ENCODE results near the gene SLC35A5.

GRCh38 chr3:112539825-112540650 is 21.8 kb upstream of the SLC35A5 start:
- TF ChIP-seq, protein P1, sequence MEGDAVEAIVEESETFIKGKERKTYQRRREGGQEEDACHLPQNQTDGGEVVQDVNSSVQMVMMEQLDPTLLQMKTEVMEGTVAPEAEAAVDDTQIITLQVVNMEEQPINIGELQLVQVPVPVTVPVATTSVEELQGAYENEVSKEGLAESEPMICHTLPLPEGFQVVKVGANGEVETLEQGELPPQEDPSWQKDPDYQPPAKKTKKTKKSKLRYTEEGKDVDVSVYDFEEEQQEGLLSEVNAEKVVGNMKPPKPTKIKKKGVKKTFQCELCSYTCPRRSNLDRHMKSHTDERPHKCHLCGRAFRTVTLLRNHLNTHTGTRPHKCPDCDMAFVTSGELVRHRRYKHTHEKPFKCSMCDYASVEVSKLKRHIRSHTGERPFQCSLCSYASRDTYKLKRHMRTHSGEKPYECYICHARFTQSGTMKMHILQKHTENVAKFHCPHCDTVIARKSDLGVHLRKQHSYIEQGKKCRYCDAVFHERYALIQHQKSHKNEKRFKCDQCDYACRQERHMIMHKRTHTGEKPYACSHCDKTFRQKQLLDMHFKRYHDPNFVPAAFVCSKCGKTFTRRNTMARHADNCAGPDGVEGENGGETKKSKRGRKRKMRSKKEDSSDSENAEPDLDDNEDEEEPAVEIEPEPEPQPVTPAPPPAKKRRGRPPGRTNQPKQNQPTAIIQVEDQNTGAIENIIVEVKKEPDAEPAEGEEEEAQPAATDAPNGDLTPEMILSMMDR (IDR thresholded peaks at IDR 0.05; ENCODE audit: insufficient read depth, low read depth, low read length) = no peak
- TF ChIP-seq EZH2 (IDR thresholded peaks at IDR 0.05; ENCODE audit: insufficient read depth, low read length) = no peak

Measured in astrocyte (in vitro differentiated cells and primary cell).